Choroid plexus epithelial cell (primary cell): ENCODE results near the gene NPY.

Source experiments
- DNase-seq: peaks from one replicate; pipeline ENCODE4 v3.0.0-alpha.2; 2010; ENCODE audit warnings: low read depth
- H3K4me3 ChIP-seq: 2 replicates; pipeline ENCODE4 v1.5.1; 2011; ENCODE audit warnings: low read depth, mild to moderate bottlenecking, control low read depth, low read length, moderate library complexity
- TF ChIP-seq, protein P1 (sequence below): conservative IDR thresholded peaks from 2 replicates; pipeline ENCODE4 v1.5.1; 2011; ENCODE audit warnings: low read depth, mild to moderate bottlenecking, control low read depth, inconsistent platforms, low read length, moderate library complexity

Gene NPY

DNA sequence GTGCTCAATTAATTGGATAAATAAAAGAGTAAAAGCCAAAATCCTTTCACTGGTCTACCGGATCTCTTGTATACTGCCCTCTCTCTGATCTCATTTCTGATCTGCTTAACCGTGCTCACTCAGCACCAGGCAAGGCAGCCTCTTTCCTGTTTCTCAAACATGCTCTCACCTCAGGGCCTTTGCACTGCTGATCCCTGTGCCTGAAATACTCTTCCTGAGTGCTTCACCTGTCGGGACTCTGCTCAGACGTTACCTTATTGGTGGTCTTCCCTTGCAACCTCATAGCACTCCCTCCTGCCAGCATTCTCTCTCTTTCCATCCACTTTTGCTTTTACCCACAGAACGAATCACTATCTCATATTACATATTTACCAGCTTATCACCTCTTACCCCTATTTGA lies 55.6 kb downstream of the NPY start:
- no peak overlapping the region for H3K4me3 ChIP-seq
- DNase-seq = no peak
- TF ChIP-seq, protein P1, sequence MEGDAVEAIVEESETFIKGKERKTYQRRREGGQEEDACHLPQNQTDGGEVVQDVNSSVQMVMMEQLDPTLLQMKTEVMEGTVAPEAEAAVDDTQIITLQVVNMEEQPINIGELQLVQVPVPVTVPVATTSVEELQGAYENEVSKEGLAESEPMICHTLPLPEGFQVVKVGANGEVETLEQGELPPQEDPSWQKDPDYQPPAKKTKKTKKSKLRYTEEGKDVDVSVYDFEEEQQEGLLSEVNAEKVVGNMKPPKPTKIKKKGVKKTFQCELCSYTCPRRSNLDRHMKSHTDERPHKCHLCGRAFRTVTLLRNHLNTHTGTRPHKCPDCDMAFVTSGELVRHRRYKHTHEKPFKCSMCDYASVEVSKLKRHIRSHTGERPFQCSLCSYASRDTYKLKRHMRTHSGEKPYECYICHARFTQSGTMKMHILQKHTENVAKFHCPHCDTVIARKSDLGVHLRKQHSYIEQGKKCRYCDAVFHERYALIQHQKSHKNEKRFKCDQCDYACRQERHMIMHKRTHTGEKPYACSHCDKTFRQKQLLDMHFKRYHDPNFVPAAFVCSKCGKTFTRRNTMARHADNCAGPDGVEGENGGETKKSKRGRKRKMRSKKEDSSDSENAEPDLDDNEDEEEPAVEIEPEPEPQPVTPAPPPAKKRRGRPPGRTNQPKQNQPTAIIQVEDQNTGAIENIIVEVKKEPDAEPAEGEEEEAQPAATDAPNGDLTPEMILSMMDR = no peak

GRCh38 chr7:24340727-24341126 lies 56.7 kb downstream of the NPY start:
- TF ChIP-seq, protein P1 = no peak
- DNase-seq = no peak
- H3K4me3 ChIP-seq = no peak overlapping the region
